HG03159 (cell line): ENCODE results near the gene ELMOD3.
A peak's percentile ranks its signal among the peaks of the same experiment; 100 is the strongest.
"Not testable (repeated sequence)": the region's sequence is repeated elsewhere in the genome, so short reads cannot be mapped to it uniquely, and the experiment has no call there.

Source experiments
- ATAC-seq: cut with Tn5 transposase; IDR thresholded peaks from one replicate; pipeline ENCODE4 v1.9.1; 2021; ENCODE audit warnings: mild to moderate bottlenecking, moderate library complexity; ENCODE audit not compliant: unreplicated experiment

ELMOD3 gene

GRCh38 chr2:85354286-85355072 is at the start of gene ELMOD3, which contains the start of gene RETSAT:
ELMOD3 (plus strand) TSS chr2:85354769; CDS start chr2:85357199, 2,430 bp downstream.
RETSAT (minus strand) TSS chr2:85354528; CDS start chr2:85354507, 21 bp downstream.
- ATAC-seq, result peak; percentile 96

GRCh38 chr2:85307527-85307897 is 47.1 kb upstream of the ELMOD3 start:
- ATAC-seq, result no peak

- ATAC-seq, result no peak
Observed at GRCh38 chr2:85308201-85308600, 46.4 kb upstream of the ELMOD3 start.

GRCh38 chr2:85308896-85309555 is 45.5 kb upstream of the ELMOD3 start:
- ATAC-seq, result no peak

GRCh38 chr2:85309699-85310321 is 44.8 kb upstream of the ELMOD3 start:
- no peak for ATAC-seq

GRCh38 chr2:85310330-85310729 is 44.2 kb upstream of the ELMOD3 start:
- no peak for ATAC-seq

GRCh38 chr2:85312404-85312803 is 42.2 kb upstream of the ELMOD3 start:
- no peak for ATAC-seq

- ATAC-seq, result no peak
Observed at GRCh38 chr2:85314884-85315242, 39.7 kb upstream of the ELMOD3 start.

GRCh38 chr2:85315921-85316320 is 38.6 kb upstream of the ELMOD3 start:
- ATAC-seq, result not testable (repeated sequence)

- no peak for ATAC-seq
Observed at GRCh38 chr2:85318222-85319074, 36.1 kb upstream of the ELMOD3 start.

GRCh38 chr2:85319796-85320195 is 34.8 kb upstream of the ELMOD3 start:
- no peak for ATAC-seq

GRCh38 chr2:85323351-85323987 is 31.1 kb upstream of the ELMOD3 start:
- ATAC-seq, result no peak

- not testable (repeated sequence) for ATAC-seq
Observed at GRCh38 chr2:85323988-85324367, 30.6 kb upstream of the ELMOD3 start.

GRCh38 chr2:85324639-85325465 is 29.7 kb upstream of the ELMOD3 start:
- ATAC-seq, result no peak

GRCh38 chr2:85325466-85325811 is 29.1 kb upstream of the ELMOD3 start:
- ATAC-seq, result no peak

- peak; percentile 21 for ATAC-seq
Observed at GRCh38 chr2:85326406-85327159, 28.0 kb upstream of the ELMOD3 start.

- ATAC-seq, result no peak
Observed at GRCh38 chr2:85327160-85327821, 27.3 kb upstream of the ELMOD3 start.

GRCh38 chr2:85327822-85328617 is 26.5 kb upstream of the ELMOD3 start, which contains the start of gene TGOLN2:
TGOLN2 (minus strand) TSS chr2:85327989; CDS start chr2:85327962, 27 bp downstream.
- peak; percentile 83 for ATAC-seq
